HG02763 (cell line): ENCODE measurements around the gene SLC25A2.
"Not testable (repeated sequence)": the region's sequence is repeated elsewhere in the genome, so short reads cannot be mapped to it uniquely, and the experiment has no call there.

Experiments used
- ATAC-seq: cut with Tn5 transposase; IDR thresholded peaks from one replicate; pipeline ENCODE4 v1.9.1; 2021; ENCODE audit warnings: mild to moderate bottlenecking, moderate library complexity; ENCODE audit not compliant: unreplicated experiment

SLC25A2 gene

DNA sequence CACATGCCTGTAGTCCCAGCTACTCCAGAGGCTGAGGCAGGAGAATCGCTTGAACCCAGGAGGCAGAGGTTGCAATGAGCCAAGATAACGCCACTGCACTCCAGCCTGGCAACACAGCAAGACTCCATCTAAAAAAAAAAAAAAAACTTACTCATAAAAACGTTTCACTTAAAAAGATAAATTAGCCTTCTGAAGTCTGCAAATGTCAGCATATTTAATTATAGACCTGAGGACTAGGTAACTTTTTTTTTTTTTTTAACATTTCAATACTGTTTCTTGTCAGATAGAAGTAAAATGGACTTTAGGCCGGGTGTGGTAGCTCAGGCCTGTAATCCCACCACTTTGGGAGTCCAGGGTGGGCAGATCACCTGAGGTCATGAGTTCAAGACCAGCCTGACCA is 13.1 kb upstream of the SLC25A2 start:
- not testable (repeated sequence) for ATAC-seq

DNA sequence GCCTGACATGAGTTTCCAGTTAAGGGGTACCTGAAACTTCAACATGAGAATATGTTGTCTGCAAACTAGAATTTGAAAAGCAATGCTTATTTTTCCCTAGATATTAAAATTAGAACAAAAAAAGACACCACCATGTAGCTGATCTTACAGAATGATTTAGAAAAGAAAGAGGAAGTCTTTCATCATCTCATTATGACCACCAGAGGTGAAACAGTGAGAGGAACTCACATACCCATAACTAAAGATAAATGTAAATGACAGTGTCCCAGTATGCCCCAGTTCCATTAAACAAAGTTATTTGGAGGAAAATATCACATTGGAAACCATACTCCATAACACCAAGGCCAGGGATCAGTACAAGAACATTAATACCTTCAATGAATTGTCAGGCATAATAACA is 9.9 kb upstream of the SLC25A2 start:
- ATAC-seq, result no peak

DNA sequence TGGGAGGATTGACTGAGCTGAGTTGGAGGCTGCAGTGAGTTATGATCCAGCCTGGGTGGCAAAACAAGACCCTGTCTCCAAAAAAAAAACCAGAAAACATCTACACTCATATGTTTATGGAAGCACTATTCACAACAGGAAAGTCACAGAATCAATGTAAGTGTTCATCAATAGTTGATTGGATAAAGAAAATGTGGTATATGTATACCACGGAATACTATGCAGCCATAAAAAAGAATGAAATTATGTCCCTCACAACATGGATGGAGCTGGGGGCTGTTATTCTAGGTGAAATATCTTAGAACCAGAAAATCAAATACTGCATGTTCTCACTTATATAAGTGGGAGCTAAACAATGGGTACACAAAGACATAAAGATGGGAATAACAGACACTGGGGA is 2.8 kb upstream of the SLC25A2 start:
- no peak for ATAC-seq

DNA sequence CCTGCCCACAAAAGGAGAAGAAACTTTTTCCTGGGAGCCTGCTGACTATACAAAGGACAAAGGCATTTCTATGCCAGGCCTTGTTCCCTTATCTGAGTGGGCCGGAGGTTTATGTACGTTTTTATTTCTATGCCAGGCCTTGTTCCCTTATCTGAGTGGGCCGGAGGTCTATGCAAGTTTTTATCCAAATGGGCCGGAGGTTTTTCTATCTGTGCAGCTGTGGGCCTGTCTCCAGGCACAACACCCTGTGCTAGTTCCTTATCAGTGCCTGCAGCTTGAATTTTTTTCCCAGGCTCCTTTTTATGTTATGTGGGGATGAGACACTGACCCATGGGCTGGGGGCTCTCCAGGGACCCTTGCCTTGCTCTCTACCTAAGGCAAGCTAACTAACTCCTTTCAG is 5.5 kb downstream of the SLC25A2 start:
- ATAC-seq, result no peak

DNA sequence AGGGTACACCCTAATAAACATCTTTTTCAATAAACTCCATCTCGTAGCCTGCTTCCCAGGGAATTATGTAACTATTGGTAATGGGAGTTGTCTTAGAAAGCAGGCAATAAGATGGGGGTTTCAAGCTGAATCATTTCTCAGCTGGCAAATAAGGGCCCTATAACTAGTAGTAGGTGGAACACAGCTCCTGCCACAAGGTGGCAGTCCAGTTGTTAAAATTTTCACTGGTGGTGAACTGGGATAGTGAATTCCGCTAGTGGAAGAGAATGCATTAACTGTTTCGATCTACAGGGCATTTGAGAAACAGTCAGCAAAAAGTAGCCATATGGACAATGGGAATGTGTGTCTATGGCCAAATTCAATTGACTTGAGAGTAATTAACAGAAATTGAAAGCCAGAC is 30.9 kb downstream of the SLC25A2 start:
- no peak for ATAC-seq

DNA sequence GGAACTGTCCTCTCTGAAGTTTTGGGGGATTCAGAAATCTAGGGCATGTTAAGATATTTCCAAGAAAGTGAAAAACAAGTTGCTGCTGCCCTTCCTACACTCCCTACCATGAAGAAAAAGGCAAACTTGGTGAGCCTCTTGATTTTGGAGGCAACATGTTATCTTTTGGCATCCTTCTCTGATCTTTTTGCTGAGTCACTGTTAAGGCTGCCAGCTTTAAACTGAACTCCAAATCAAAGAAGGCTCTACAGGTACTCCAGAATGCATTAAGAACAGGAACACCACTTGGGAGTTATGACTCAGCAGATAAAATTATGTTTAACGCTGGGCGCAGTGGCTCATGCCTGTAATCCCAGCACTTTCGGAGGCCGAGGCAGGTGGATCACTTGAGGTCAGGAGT is 34.7 kb downstream of the SLC25A2 start:
- ATAC-seq, result no peak

DNA sequence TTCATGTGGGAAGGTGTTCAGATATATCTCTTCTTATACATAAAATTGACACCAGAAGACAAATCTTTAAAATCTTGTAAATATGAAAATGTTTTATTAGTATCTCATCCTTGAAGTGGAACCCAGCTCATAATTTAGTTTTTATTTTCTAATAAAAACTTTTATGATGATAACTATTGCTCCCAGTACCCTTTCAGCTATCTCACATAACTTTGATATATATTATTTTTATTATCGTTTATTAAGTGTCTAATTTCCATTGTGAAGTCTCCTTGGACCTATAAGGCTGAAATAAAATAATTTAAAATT is 42.7 kb downstream of the SLC25A2 start:
- ATAC-seq, result no peak

DNA sequence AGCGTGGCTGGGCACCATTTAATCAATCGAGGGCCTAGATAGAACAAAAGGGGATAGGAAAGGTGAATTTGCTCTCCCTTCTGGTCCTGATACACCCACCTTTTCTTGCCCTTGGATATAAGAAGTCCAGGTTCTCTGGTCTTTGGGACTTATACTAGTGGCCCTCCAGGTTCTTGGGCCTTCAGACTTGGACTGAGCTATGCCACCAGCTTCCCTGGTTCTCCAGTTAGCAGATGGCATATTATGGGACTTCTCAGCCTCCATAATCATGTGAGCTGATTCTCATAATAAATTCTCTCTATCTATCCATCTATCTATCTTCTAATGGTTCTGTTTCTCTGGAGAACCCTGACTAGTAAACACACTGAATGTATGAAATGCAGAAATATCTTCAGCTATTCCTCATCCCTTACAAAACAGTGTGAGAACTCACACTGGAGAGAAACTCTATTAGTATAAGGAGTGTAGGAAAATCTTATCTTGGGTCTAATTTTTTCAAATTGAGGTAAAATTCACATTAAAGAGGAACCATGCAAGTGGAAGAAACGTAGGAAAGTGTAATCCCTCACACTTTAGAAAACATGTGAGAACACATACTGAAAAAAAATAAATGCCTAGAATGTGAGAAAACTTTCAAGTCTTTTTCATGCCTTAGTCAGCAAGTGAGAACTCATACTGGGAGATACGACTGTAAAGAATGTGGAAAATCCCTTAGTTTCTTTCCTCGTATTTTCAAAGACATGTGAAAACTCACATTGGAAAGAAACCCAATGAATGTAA is 43.2 kb downstream of the SLC25A2 start:
- ATAC-seq, result no peak

DNA sequence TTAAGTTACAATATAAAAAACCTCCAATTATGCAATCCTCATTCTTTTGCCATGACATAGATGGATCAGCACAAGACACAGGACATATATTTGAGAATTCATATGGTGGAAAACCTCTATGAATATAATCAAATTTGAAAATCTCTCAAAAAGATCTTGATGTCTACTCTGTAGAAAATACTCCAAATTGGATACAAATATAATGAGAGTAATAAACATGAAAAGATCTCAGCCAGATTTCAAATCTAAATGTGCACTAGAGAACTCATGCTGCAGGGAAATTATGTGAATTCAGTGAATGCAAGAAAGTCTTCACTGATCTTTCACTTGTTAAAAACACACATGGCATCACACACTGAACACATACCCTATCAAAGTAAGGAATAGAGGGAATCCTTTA is 44.9 kb downstream of the SLC25A2 start:
- no peak for ATAC-seq

DNA sequence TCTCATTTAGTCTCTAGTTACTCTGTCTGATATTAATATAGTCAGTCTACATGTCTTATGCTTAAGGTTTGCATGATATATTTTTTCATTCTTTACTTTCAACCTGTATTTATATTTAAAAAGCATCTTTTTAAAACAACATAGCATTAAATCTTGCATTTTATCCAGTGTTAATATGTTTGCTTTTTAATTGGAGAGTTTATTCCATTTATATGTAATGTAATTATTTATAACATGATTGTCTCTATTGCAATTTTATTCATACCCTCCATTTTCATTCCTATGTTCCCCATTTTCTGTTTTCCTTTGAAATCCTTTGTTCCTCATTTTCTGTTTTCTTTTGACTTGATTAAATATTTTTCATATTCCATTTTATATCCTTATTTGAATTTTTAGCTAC is 45.4 kb downstream of the SLC25A2 start:
- no peak for ATAC-seq
